H1 (cell line): ENCODE results near the gene C19orf44. TPM values are rescaled to one million over a fixed set of nuclear protein-coding genes. Genes with fewer than 3 reads are reported as not detected.

Source experiments
- CTCF ChIA-PET: fragments of 300-600 bp; sonication (Branson Sonifier 250); formaldehyde crosslinking; loops from one replicate; lab custom pipeline; 2021; ENCODE audit not compliant: partially characterized antibody; lab: Charles Lee
- POLR2A ChIA-PET: fragments of 300-600 bp; sonication (Branson Sonifier 250); formaldehyde crosslinking; loops from one replicate; lab custom pipeline; 2021; ENCODE audit warnings: inconsistent platforms; ENCODE audit not compliant: partially characterized antibody; lab: Charles Lee
- DNase-seq, 2 experiments: peaks; one replicate each; pipeline versions ENCODE4 v3.0.0 to v3.0.0-alpha.2; 2010 to 2022; ENCODE audit warnings: low spot score in 2 of 2, low read depth in 1 of 2, mixed read lengths in 1 of 2
- FAIRE-seq: peaks from 2 replicates; lab custom pipeline; 2011; peaks lifted over from hg19 to GRCh38; lab: Jason Lieb, UNC
- H2AFZ ChIP-seq: 2 replicates; pipeline ENCODE4 v1.8.1; 2012; ENCODE audit warnings: low read length, inconsistent platforms
- H2AK5ac ChIP-seq: 2 replicates; pipeline ENCODE4 v1.6.1; 2013; ENCODE audit warnings: low read depth, low read length
- H2BK120ac ChIP-seq: replicated peaks from 2 replicates; pipeline ENCODE3; 2013; ENCODE audit warnings: low read depth, low read length, inconsistent platforms
- H2BK12ac ChIP-seq: 2 replicates; pipeline ENCODE4 v1.6.1; 2013; ENCODE audit warnings: low read depth, low read length
- H2BK15ac ChIP-seq: 2 replicates; pipeline ENCODE4 v1.6.1; 2013; ENCODE audit warnings: low read length
- H2BK20ac ChIP-seq: 2 replicates; pipeline ENCODE4 v1.6.1; 2013; ENCODE audit warnings: low read length
- H2BK5ac ChIP-seq: 2 replicates; pipeline ENCODE4 v1.6.1; 2013; ENCODE audit warnings: low read depth, low read length
- H3K14ac ChIP-seq: 2 replicates; pipeline ENCODE4 v1.6.1; 2013; ENCODE audit warnings: inconsistent platforms; ENCODE audit not compliant: insufficient read length
- H3K18ac ChIP-seq: 2 replicates; pipeline ENCODE4 v1.6.1; 2013; ENCODE audit warnings: low read length; ENCODE audit errors: extremely low read depth
- H3K23ac ChIP-seq: 2 replicates; pipeline ENCODE4 v1.6.1; 2013; ENCODE audit warnings: inconsistent platforms; ENCODE audit not compliant: insufficient read length
- H3K23me2 ChIP-seq: 2 replicates; pipeline ENCODE4 v1.6.1; 2013; ENCODE audit warnings: low read depth, low read length
- H3K27ac ChIP-seq: 2 replicates; pipeline ENCODE4 v1.6.1; 2011; ENCODE audit warnings: low read depth, low read length, inconsistent platforms
- H3K27me3 ChIP-seq, 4 experiments: replicated peaks in 1 of 4; 1 replicate in 1 of 4; 2 replicates in 3 of 4; pipeline versions ENCODE4 v1.6.1 to v1.8.1; 2011 to 2013; ENCODE audit warnings: low read length in 3 of 4, mild to moderate bottlenecking in 3 of 4, inconsistent platforms in 2 of 4, mixed read lengths in 2 of 4, moderate library complexity in 1 of 4; ENCODE audit not compliant: control insufficient read depth in 3 of 4, insufficient read depth in 3 of 4; ENCODE audit errors: extremely low read depth in 1 of 4
- H3K36me3 ChIP-seq, 4 experiments: 2 replicates each; pipeline versions ENCODE4 v1.6.1 to v1.8.1; 2011 to 2013; ENCODE audit warnings: mild to moderate bottlenecking in 4 of 4, low read length in 3 of 4, moderate library complexity in 2 of 4, control low read depth in 1 of 4, inconsistent platforms in 1 of 4; ENCODE audit not compliant: insufficient read depth in 4 of 4, control insufficient read depth in 2 of 4
- H3K4ac ChIP-seq: replicated peaks from 2 replicates; pipeline ENCODE3; 2013; ENCODE audit warnings: low read length, low read depth, mixed read lengths, inconsistent platforms; ENCODE audit not compliant: insufficient read length
- H3K4me1 ChIP-seq, 4 experiments: replicated peaks in 1 of 4; 1 replicate in 1 of 4; 2 replicates in 3 of 4; pipeline versions ENCODE4 v1.6.1 to v1.8.1; 2011 to 2013; ENCODE audit warnings: low read length in 3 of 4, inconsistent platforms in 2 of 4, mixed read lengths in 1 of 4; ENCODE audit not compliant: insufficient read depth in 4 of 4, control insufficient read depth in 3 of 4
- H3K4me2 ChIP-seq, 2 experiments: 2 replicates each; pipeline versions ENCODE4 v1.6.1 to v1.8.1; 2011 to 2013; ENCODE audit warnings: low read depth in 2 of 2, low read length in 2 of 2, control low read depth in 1 of 2, inconsistent platforms in 1 of 2, mild to moderate bottlenecking in 1 of 2; ENCODE audit not compliant: insufficient read depth in 1 of 2
- H3K4me3 ChIP-seq, 4 experiments: fragments of 200-600, 300-600 bp in 1 of 4; sonication (generic), shearing (Covaris generic), sonication (Bioruptor Twin) in 1 of 4; 2 replicates each; pipeline versions ENCODE4 v1.5.1 to v1.8.1; 2011 to 2016; ENCODE audit warnings: low read length in 4 of 4, low read depth in 3 of 4, control low read depth in 2 of 4, inconsistent platforms in 2 of 4, mild to moderate bottlenecking in 2 of 4, mixed read lengths in 1 of 4, moderate library complexity in 1 of 4; ENCODE audit not compliant: insufficient read depth in 2 of 4; ENCODE audit errors: extremely low read depth in 1 of 4
- H3K56ac ChIP-seq: replicated peaks from 2 replicates; pipeline ENCODE3; 2013; ENCODE audit warnings: low read depth, mild to moderate bottlenecking, mixed read lengths, low read length, inconsistent platforms; ENCODE audit not compliant: insufficient read length
- H3K79me1 ChIP-seq: 2 replicates; pipeline ENCODE4 v1.6.1; 2013; ENCODE audit warnings: low read depth, low read length, control low read depth
- H3K79me2 ChIP-seq, 2 experiments: 2 replicates each; pipeline versions ENCODE4 v1.6.1 to v1.8.1; 2012 to 2013; ENCODE audit warnings: low read length in 2 of 2, mild to moderate bottlenecking in 2 of 2, inconsistent platforms in 1 of 2; ENCODE audit not compliant: insufficient read depth in 2 of 2, control insufficient read depth in 1 of 2
- H3K9ac ChIP-seq, 4 experiments: replicated peaks in 1 of 4; 1 replicate in 1 of 4; 2 replicates in 3 of 4; pipeline versions ENCODE4 v1.6.1 to v1.8.1; 2011 to 2013; ENCODE audit warnings: low read depth in 3 of 4, low read length in 3 of 4, control low read depth in 2 of 4, mild to moderate bottlenecking in 2 of 4, moderate library complexity in 2 of 4, inconsistent platforms in 1 of 4; ENCODE audit errors: extremely low read depth in 1 of 4
- H3K9me3 ChIP-seq, 2 experiments: 2 replicates each; pipeline versions ENCODE4 v1.6.1 to v1.8.1; 2012 to 2013; ENCODE audit warnings: mild to moderate bottlenecking in 2 of 2, moderate library complexity in 2 of 2, control low read depth in 1 of 2, inconsistent platforms in 1 of 2, low read depth in 1 of 2, low read length in 1 of 2, mixed read lengths in 1 of 2; ENCODE audit not compliant: insufficient read depth in 2 of 2
- H4K20me1 ChIP-seq, 2 experiments: replicated peaks in 1 of 2; 2 replicates each; pipeline versions ENCODE3 to v1.8.1; 2011 to 2013; ENCODE audit warnings: inconsistent platforms in 2 of 2, low read length in 2 of 2, mild to moderate bottlenecking in 1 of 2; ENCODE audit not compliant: insufficient read depth in 2 of 2, control insufficient read depth in 1 of 2
- H4K5ac ChIP-seq: 2 replicates; pipeline ENCODE4 v1.6.1; 2013; ENCODE audit warnings: low read length, low read depth, mixed read lengths, inconsistent platforms; ENCODE audit not compliant: insufficient read length
- H4K8ac ChIP-seq: 2 replicates; pipeline ENCODE4 v1.8.0; 2013; ENCODE audit warnings: mild to moderate bottlenecking, moderate library complexity, low read length, inconsistent platforms; ENCODE audit not compliant: insufficient read depth; ENCODE audit errors: extremely low read depth
- H4K91ac ChIP-seq: replicated peaks from 2 replicates; pipeline ENCODE3; 2013; ENCODE audit warnings: low read length, mixed read lengths, inconsistent platforms; ENCODE audit not compliant: insufficient read length
- ATF3 ChIP-seq: IDR thresholded peaks from 2 replicates; pipeline ENCODE4 v1.6.1; 2011; ENCODE audit warnings: low read depth, mild to moderate bottlenecking, low read length; ENCODE audit not compliant: insufficient read depth
- CEBPB ChIP-seq: IDR thresholded peaks from 2 replicates; pipeline ENCODE4 v1.6.1; 2012; ENCODE audit warnings: low read depth, low read length
- EP300 ChIP-seq, 2 experiments: IDR thresholded peaks; 1 replicate in 1 of 2; 2 replicates in 1 of 2; pipeline ENCODE4 v1.6.1; 2011 to 2012; ENCODE audit warnings: low read depth in 2 of 2, low read length in 2 of 2, mild to moderate bottlenecking in 2 of 2, borderline replicate concordance in 1 of 2, inconsistent platforms in 1 of 2, moderate library complexity in 1 of 2
- SIRT6 ChIP-seq: IDR thresholded peaks from one replicate; pipeline ENCODE4 v1.7.1; 2012; ENCODE audit warnings: low read length, inconsistent platforms
- SIX5 ChIP-seq: IDR thresholded peaks from 2 replicates; pipeline ENCODE4 v1.6.1; 2011; ENCODE audit warnings: mild to moderate bottlenecking, low read depth, low read length
- USF2 ChIP-seq: IDR thresholded peaks from 2 replicates; pipeline ENCODE4 v1.6.1; 2011; ENCODE audit warnings: low read length, improper control_type of control experiment
- WGBS, 2 experiments: shearing (Covaris generic) in 1 of 2; methylation state at CpG; one replicate each; pipeline versions ENCODE4 v1.1.6 to v1.1.7; 2013 to 2015; ENCODE audit warnings: low lambda C conversion rate in 2 of 2, mixed read lengths in 2 of 2, inconsistent platforms in 1 of 2, low coverage in 1 of 2, missing lambda C conversion rate in 1 of 2; ENCODE audit not compliant: insufficient replicate concordance in 2 of 2, insufficient coverage in 1 of 2, insufficient read length in 1 of 2; ENCODE audit errors: extremely low coverage in 1 of 2, missing lambda C conversion rate in 1 of 2; 5-methylcytosine and 5-hydroxymethylcytosine counted together
- polyA plus RNA-seq, 7 experiments: library from polyadenylated mRNA; depleted of rRNA in 3 of 7; stranded (reverse) in 5 of 7; unstranded in 2 of 7; fragments of >200 nt in 5 of 7; fragments of 200-250 nt in 2 of 7; gene quantifications; 1 replicate in 5 of 7; 2 replicates in 1 of 7; 4 replicates in 1 of 7; pipeline versions ENCODE4 v1.2.1 to v1.2.3, GENCODE V29; 2011 to 2013; ENCODE audit warnings: missing spikeins in 2 of 7, mixed read lengths in 2 of 7
- total RNA-seq: library from RNA; stranded (reverse); fragmentation: NEBNext Ultra II Directional; extraction: Animal tissue kit (Norgen Biotek cat#: 25700); gene quantifications from 2 replicates; pipeline ENCODE4 v1.2.1, GENCODE V29; 2021

Gene C19orf44
- total and polyA plus RNA-seq, 2 of the 8 experiments (the other 6 are each of a cell fraction or from before 2014, with no cell fraction given): 2.1 to 4.5 TPM

GRCh38 chr19:16554776-16555175 is 58.6 kb downstream of the C19orf44 start:
- POLR2A ChIA-PET: no interaction called here
- Histone ChIP-seq H2BK12ac (no peak overlapping the region), H3K79me2 (no peaks in the 10 kb centered on the region), H3K23me2 (no peaks in the 10 kb centered on the region), H3K18ac (no peak overlapping the region), H2BK20ac (no peak overlapping the region), H3K27ac (no peak overlapping the region), H2AFZ (no peak overlapping the region), H4K5ac (no peak overlapping the region), H3K4me2 (no peak overlapping the region), H2BK120ac (no peak overlapping the region), H3K56ac (no peak overlapping the region), H4K91ac (no peak overlapping the region), H2BK5ac (no peak overlapping the region), H4K8ac (no peak overlapping the region), H3K9me3 (no peaks in the 10 kb centered on the region), H3K4me1 (no peaks in the 10 kb centered on the region), H3K14ac (no peak overlapping the region), H2AK5ac (no peak overlapping the region), H4K20me1 (peaks cover 0 to 4% of the 10 kb centered on the region in 2 experiments), H3K79me1 (no peaks in the 10 kb centered on the region; the same call in 1 of the 2 replicates), H3K4ac (no peak overlapping the region), H3K23ac (no peak overlapping the region), H3K4me3 (no peak overlapping the region), H2BK15ac (no peak overlapping the region), H3K9ac (no peak overlapping the region), H3K36me3 (peaks cover 2 to 20% (median 14%) of the 10 kb centered on the region in 4 experiments; a peak in 6 of 8 replicates), H3K27me3 (no peaks in the 10 kb centered on the region)
- 83% methylated on average over 5 of the region's 8 CpGs; no CpG with 5 or more reads in 1 of the 2 experiments for WGBS, 2 experiments
- no peak for FAIRE-seq
- no peak for DNase-seq
- CTCF ChIA-PET: interaction anchor here (0.6 to 1.2 kb wide), 3 partner anchors 32 to 308 kb away, joined by 3 read pairs; no protein-coding TSS in a partner anchor
- no peak for TF ChIP-seq USF2
- TF ChIP-seq SIX5: no peak
- TF ChIP-seq CEBPB: no peak
- TF ChIP-seq EP300 (IDR thresholded peaks at IDR 0.05; ENCODE audit: borderline replicate concordance in 1 of 2, low read depth in 2 of 2, low read length in 2 of 2): no peak
- TF ChIP-seq ATF3: no peak
- TF ChIP-seq SIRT6: no peak
